Endothelial cell of umbilical vein (primary cell): ENCODE measurements around the gene UBL5.

Experiments
- CTCF ChIP-seq, 2 donors: IDR thresholded peaks; 1 replicate in 1 of 2; 2 replicates in 1 of 2; pipeline ENCODE4 v1.5.1; 2011; ENCODE audit warnings: low read length in 2 of 2, mild to moderate bottlenecking in 2 of 2, moderate library complexity in 2 of 2, control low read depth in 1 of 2, inconsistent platforms in 1 of 2, low read depth in 1 of 2; ENCODE audit not compliant: insufficient read depth in 1 of 2; ENCODE audit errors: extremely low read depth in 1 of 2
- EZH2 ChIP-seq: IDR thresholded peaks from 2 replicates; pipeline ENCODE4 v1.6.1; 2012; ENCODE audit warnings: borderline replicate concordance, low read depth, mild to moderate bottlenecking, moderate library complexity, low read length, inconsistent platforms; ENCODE audit not compliant: severe bottlenecking
- JUN ChIP-seq: IDR thresholded peaks from 2 replicates; pipeline ENCODE4 v1.6.1; 2011; ENCODE audit warnings: borderline replicate concordance, low read depth; ENCODE audit not compliant: insufficient read length, insufficient read depth
- MAX ChIP-seq: IDR thresholded peaks from 2 replicates; pipeline ENCODE4 v1.6.1; 2011; ENCODE audit not compliant: insufficient read depth, insufficient read length
- MYC ChIP-seq: IDR thresholded peaks from one replicate; pipeline ENCODE4 v1.6.1; 2011; ENCODE audit warnings: mild to moderate bottlenecking, low read depth, low read length
- POLR2A ChIP-seq: IDR thresholded peaks from 2 replicates; pipeline ENCODE4 v1.6.1; 2012; ENCODE audit warnings: low read depth, mild to moderate bottlenecking, control low read depth, low read length
- POLR2AphosphoS5 ChIP-seq: IDR thresholded peaks from 2 replicates; pipeline ENCODE4 v1.6.1; 2012; ENCODE audit warnings: low read depth, mild to moderate bottlenecking, control low read depth, low read length, moderate library complexity; ENCODE audit not compliant: insufficient read depth

- no peak for TF ChIP-seq CTCF (IDR thresholded peaks at IDR 0.05; ENCODE audit: extremely low read depth in 1 of 2, insufficient read depth in 1 of 2, low read depth in 1 of 2, low read length in 2 of 2)
- no peak for TF ChIP-seq POLR2A
- no peak for TF ChIP-seq EZH2
- TF ChIP-seq POLR2AphosphoS5: no peak
- no peak for TF ChIP-seq MYC
- no peak for TF ChIP-seq MAX
- no peak for TF ChIP-seq JUN
These were observed 20.9 kb upstream of the UBL5 start for GRCh38 chr19:9806803-9807202.
